B cell (primary cell): ENCODE data around the gene ATP8A2.

Source experiments
- EZH2 ChIP-seq: IDR thresholded peaks from 2 replicates; pipeline ENCODE4 v1.6.1; 2012; ENCODE audit warnings: borderline replicate concordance, low read depth, mild to moderate bottlenecking, moderate library complexity, low read length; ENCODE audit not compliant: insufficient read depth, poor library complexity, severe bottlenecking
- TF ChIP-seq, protein P1 (sequence below): fragments of 200-600 bp; IDR thresholded peaks from one replicate; pipeline ENCODE4 v1.8.0; 2022; ENCODE audit warnings: antibody characterized with exemption, mild to moderate bottlenecking

DNA sequence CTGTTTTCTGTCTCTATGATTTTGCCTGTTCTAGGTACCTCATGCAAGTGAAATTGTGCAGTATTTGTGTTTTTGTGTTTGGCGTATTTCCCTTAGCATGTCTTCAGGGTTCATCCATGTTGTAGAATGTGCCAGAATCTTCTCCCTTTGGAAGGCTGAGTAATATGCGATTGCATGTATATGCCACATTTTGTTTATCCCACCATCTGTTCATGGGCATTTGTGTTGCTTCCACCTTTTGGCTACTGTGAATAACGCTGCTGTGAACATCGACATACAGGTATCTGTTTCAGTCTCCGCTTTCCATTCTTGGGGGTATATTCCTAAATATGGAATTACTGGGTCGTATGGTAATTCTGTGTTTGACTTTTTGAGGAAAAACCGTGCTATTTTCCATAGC lies 190.0 kb downstream of the ATP8A2 start:
- TF ChIP-seq, protein P1, sequence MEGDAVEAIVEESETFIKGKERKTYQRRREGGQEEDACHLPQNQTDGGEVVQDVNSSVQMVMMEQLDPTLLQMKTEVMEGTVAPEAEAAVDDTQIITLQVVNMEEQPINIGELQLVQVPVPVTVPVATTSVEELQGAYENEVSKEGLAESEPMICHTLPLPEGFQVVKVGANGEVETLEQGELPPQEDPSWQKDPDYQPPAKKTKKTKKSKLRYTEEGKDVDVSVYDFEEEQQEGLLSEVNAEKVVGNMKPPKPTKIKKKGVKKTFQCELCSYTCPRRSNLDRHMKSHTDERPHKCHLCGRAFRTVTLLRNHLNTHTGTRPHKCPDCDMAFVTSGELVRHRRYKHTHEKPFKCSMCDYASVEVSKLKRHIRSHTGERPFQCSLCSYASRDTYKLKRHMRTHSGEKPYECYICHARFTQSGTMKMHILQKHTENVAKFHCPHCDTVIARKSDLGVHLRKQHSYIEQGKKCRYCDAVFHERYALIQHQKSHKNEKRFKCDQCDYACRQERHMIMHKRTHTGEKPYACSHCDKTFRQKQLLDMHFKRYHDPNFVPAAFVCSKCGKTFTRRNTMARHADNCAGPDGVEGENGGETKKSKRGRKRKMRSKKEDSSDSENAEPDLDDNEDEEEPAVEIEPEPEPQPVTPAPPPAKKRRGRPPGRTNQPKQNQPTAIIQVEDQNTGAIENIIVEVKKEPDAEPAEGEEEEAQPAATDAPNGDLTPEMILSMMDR = no peak
- no peak for TF ChIP-seq EZH2
